ENCODE measurements around the gene KIFC1.
"Not testable (repeated sequence)": the region's sequence is repeated elsewhere in the genome, so short reads cannot be mapped to it uniquely, and the experiment has no call there.

KIFC1 gene

DNA sequence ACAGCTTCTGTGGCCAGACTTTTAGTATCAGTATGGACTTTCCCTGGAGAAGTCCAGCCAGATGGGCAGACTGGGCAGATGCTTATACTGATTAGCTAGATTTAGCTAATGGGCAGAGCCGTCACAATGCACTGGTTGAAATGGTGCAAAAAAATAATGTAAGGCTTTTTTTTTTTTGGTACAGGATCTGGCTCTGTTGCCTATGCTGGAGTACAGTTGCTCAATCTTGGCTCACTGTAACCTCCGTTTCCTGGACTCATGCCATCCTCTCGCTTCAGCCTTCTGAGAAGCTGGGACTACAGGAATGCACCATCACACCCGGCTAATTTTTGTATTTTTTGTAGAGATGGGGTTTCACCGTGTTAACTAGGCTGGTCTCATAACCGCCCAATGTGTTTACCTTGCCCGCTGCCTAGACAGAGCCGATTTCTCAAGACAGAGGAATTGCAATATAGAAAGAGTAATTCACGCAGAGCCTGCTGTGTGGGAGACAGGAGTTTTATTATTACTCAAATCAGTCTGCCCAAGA, 16.4 kb upstream of the KIFC1 start:
- no peak for DNase-seq (ENCODE audit: low read depth, low spot score)

DNA sequence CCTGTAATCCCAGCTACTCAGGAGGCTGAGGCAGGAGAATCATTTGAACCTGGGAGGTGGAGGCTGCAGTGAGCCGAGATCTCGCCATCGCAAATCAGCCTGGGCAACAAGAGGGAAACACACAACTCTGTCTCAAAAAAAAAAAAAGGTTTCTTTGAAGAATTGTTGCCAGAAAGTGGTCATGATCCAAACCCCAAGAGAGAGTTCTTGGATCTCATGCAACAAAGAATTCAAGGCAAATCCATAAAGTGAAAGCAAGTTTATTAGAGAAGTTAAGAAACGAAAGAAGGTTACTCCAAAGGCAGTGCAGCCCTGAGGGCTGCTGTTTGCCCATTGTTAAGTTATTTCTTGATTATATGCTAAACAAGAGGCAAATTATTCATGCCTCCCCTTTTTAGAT, 14.5 kb upstream of the KIFC1 start:
- DNase-seq (ENCODE audit: low read depth, low spot score), result no peak

DNA sequence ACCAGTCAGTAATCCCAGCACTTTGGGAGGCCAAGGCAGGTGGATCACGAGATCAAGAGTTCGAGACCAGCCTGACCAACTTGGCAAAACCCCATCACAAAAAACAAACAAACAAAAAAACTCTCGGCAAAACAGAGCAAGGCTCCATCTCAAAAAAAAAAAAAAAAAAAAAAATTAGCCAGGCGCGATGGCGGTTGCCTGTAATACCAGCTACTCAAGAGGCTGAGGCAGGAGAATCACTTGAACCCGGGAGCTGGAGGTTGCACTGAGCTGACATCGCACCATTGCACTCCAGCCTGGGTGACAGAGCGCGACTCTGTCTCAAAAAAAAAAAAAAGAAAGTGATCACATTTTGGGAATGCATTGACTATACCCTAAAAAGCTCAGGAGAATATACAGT, 12.4 kb upstream of the KIFC1 start:
- DNase-seq (ENCODE audit: low read depth, low spot score), result not testable (repeated sequence)

DNA sequence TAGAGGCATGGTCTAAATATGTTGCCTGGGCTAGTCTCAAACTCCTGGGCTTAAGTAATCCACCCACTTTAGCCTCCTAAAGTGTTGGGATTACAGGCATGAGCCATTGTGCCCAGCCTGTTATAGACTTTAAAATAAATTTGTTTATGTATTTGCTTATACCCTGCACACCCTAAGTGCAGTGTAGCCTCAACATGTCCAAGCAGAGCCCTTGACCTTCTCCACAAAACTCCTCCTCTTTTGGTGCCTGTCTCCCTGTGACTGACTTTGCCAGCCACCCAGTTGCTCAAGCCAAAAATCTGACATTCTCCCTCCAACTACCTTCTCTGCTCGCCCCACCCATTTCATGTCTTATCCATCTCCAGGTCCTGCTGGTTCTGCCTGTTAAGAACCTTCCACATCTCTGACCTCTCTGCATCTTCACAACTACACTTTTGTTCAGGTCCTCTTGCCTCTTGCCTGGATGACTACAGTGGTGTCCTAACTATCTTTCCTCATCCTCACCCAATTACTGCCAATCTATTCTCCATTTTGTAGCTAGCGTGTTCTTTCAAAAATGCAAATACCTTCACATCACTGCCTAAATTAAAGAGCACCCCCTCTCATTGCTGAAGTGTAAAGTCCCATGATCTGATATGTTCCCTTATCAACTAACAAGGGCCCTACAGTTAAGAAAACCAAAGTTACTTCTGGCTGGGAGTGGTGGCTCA, 11.2 kb upstream of the KIFC1 start:
- DNase-seq (ENCODE audit: low read depth, low spot score), result no peak

DNA sequence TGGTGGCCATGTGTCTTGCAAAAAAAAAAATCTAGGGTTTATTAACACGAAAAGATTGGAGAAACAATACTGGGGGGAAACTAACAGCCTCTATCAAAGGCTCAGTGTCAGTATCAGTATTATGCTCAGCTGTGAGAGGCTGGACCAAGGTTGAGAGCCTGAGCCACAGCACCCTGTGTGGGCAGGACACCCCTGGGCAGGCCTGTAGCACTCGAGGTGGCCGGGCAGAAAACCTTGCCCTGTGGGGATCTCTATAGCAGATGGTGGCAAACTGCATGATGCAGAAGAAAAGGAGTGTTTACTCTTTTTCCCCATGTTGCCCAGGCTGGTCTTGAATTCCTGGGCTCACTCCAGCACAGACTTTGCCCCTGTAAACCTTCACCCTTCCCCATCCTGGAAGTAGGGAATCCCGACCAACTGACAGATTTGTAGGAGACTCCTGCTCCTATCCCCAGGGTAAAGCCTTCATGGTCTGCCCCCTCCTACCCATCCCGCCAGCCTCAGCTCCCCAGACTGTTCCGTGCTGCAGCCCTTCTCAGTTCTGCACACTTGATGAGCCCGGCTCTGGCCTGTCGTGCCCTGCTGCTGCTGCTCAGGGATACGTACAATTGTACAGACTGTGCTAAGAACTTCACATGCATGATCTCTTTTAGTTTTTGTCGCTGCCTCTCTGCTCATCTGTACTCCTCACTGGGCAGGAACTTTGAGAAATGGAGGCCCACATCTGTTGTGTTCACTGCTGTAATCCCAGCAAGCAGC, 8.0 kb upstream of the KIFC1 start:
- DNase-seq (ENCODE audit: low read depth, low spot score), result no peak

DNA sequence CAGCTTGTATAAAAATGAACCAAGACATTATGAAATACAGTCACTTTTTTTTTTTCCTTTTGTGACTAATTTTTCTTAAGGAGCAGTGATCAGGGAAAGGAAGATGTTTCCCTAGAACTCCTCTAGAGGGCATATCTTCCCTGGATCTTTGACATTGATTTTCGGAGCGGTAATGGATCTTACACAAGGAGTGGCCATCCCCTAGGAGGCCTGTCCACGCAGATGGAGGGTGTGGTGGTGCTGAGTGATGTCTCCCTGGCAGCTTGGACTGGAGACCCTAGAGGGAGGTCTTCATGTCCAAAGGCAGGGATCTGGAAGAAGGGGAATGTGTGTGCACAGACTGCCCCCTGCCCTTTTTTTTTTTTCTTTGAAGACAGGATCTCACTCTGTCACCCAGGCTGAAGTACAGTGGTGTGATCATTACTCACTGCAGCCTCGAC, 7.0 kb upstream of the KIFC1 start:
- DNase-seq (ENCODE audit: low read depth, low spot score), result no peak

DNA sequence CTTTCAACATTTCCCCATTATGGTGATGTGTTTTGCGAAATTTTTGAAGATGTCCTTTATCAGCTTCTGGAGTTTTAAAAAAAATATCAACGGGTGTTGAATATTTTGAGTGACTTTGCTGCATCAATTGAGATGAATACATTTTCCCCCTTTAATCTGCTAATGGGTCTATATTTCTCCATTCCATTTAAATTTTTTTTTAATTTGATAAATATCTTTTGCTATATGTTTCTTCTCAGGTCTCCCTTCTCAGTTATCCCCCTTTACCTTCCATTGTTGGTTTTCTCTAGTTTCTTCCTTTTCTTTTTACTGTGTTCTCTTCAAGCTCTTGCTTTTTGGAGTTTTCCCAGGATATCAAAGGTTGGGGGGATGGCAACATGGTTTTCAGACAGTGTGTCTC, 1.4 kb upstream of the KIFC1 start:
- no peak for DNase-seq (ENCODE audit: low read depth, low spot score)

DNA sequence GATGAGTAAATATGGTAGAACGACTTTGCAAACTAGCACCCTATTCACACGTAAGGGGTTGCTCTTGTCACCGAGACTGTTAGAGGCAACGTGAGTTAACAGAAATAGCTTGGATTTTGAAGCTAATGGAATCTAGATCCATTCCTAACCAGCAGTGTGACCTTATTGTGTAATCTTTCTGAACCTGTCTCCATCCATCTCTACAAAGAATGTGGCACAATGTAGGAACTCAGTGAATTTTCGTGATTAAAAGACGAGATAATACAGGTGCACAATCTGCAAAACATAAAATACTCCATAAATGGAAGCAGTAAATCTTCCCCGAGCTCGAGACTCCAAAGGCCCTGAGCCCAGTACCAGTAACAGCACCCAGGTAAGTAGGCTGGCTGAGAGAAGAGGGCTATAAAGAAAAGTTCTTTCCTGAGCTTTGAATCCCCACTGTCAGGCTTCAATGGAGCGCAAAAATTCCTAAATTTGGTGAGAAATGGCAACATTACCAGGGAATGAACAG, 801 bp upstream of the KIFC1 start:
- no peak for DNase-seq (ENCODE audit: low read depth, low spot score)

DNA sequence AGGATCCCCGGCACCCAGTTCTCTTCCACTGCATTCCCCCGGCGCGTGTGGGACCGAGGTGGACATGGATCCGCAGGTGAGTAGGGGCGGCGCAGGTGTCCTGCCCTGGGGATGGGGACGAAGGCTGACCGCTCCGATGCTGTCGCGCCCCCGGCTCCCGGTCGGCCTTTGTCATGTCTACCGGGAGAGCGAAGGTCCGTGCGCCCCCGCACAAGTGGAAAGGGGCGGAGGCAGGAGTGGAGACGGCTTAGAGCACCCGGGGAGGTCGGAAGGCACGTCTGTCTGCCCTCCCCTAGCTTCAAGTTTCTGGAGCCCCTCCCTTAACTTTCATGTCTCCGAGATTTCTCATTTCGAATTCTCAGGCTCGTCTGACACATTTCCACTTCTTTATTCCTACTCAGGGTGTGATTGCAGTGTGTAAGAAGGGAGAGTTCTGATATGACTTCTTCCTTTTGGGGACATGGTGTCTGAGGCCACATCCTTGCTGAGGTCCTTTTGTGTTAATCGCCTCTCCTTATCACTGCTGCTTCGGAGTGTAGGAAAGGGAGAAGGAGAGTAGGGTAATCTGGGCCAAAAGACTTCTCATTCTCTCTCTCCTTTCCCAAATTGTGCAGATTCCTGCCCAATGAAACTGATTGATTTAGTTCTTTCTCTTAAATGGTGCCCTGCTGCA, 435 bp downstream of the KIFC1 start:
- DNase-seq (ENCODE audit: low read depth, low spot score), result no peak

DNA sequence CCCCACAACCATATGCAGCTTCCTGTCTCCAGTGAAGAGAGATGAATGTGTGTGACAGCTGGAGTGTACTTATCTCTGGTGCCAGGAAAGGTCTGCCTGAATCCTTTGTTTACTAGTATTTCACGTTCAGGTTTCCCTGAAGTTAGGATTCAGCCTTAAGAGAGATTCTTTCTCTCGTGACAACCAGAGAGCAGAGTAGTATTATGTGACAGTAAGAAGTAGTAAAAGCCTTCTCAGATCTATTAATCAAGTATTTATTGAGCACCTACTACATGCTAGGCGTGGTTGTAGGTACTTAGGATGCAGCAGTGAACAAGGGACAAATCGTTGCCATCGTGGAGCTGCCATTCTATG, 949 bp downstream of the KIFC1 start:
- DNase-seq (ENCODE audit: low read depth, low spot score), result no peak

DNA sequence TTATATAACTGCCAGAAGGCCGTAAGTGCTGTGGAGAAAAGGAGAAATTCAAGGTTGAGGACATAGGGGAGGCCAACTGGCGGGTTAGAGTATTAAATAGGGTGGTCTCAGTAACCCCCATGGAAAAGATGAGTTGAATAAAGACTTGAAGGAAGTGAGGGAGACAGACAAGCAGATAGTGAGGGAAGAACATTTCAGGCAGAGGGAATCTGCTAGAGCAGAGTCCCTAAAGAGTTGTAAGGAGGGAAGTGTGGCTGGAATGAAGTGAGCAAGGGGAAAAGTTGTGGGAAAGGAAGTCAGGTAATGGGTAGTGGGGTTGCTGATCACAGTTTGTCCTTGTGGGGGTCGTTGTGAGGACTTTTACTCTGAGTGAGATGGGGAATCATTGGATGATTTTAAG, 1.4 kb downstream of the KIFC1 start:
- no peak for DNase-seq (ENCODE audit: low read depth, low spot score)

DNA sequence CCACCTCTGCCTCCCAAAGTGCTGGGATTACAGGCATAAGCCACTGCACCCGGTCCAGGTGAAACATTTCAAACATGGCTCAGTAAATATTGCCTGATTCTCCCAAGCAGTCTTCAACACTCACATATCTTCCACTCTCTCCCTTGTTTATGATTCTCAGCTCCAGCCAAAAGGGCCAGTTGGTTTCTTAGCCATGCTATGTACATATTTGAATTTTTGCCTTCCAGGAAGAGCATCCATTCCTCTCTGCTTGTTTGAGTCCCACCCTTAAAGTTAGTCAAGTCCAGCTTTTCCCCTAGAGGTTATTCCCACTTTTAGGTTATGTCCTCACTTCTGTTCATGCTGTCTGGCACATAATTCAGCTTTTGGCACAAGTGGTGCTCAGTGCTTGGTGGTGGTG, 5.9 kb downstream of the KIFC1 start:
- no peak for DNase-seq (ENCODE audit: low read depth, low spot score)

DNA sequence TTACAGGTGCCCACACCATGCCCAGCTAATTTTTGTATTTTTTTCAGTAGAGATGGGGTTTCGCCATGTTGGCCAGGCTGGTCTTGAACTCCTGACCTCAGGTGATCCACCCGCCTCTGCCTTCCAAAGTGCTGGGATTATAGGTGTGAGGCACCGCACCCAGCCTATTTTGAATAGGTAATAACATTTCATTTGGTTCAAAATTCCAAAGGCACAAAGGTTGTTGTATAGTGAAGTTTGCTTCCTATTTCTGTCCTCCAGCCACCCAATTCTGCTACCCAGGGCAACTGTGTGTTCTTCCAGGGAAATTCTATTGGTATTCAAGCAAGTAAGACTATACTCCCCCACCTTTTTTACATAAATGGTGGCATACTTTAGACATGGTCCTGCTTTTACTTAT, 7.0 kb downstream of the KIFC1 start:
- not testable (repeated sequence) for DNase-seq (ENCODE audit: low read depth, low spot score)

DNA sequence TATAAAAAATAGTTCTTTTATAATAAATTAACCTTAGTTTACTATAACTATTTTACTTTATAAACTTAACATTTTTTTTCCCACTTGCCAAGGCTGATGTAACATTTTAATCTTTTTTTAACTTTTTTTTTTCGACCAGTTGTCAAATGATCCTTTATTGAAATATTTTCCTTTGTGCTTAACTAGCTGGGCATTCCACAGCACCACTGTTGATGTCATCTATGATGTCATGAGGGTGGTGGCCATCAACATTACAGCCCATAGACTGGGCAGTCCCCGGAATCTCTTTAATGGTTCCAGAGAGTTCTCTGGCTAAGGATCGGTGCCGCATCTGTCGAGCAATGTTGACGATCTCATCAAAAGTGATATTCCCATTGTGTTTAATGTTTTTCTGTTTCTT, 8.3 kb downstream of the KIFC1 start:
- DNase-seq (ENCODE audit: low read depth, low spot score), result not testable (repeated sequence)

DNA sequence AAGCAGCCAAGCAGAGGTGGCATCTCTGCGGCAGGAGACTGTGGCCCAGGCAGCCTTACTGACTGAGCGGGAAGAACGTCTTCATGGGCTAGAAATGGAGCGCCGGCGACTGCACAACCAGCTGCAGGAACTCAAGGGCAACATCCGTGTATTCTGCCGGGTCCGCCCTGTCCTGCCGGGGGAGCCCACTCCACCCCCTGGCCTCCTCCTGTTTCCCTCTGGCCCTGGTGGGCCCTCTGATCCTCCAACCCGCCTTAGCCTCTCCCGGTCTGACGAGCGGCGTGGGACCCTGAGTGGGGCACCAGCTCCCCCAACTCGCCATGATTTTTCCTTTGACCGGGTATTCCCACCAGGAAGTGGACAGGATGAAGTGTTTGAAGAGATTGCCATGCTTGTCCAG, 13.3 kb downstream of the KIFC1 start:
- no peak for DNase-seq (ENCODE audit: low read depth, low spot score)

DNA sequence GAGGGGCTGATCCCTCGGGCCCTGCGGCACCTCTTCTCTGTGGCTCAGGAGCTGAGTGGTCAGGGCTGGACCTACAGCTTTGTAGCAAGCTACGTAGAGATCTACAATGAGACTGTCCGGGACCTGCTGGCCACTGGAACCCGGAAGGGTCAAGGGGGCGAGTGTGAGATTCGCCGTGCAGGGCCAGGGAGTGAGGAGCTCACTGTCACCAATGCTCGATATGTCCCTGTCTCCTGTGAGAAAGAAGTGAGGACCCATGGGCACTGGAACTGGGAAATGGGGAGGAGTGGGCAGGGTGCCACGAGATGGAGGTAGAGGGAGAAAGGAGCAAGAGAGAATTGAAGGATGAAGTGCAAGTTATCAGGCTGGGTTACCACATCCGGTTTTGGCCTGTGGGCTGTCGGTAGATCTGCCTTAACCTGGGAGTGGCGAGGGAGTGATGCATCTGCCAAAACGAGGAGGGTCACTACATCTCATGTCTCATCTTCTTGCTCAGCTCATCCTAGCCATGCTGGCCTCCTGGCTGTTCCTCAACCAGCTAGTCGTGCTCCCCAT, 13.8 kb downstream of the KIFC1 start:
- no peak for DNase-seq (ENCODE audit: low read depth, low spot score)

DNA sequence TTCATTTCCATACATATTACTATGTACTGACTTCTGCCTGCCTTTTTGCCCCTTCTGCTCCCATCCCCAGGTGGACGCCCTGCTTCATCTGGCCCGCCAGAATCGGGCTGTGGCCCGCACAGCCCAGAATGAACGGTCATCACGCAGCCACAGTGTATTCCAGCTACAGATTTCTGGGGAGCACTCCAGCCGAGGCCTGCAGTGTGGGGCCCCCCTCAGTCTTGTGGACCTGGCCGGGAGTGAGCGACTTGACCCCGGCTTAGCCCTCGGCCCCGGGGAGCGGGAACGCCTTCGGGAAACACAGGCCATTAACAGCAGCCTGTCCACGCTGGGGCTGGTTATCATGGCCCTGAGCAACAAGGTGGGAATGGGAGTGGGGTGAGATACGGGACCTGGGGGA, 14.5 kb downstream of the KIFC1 start:
- no peak for DNase-seq (ENCODE audit: low read depth, low spot score)

DNA sequence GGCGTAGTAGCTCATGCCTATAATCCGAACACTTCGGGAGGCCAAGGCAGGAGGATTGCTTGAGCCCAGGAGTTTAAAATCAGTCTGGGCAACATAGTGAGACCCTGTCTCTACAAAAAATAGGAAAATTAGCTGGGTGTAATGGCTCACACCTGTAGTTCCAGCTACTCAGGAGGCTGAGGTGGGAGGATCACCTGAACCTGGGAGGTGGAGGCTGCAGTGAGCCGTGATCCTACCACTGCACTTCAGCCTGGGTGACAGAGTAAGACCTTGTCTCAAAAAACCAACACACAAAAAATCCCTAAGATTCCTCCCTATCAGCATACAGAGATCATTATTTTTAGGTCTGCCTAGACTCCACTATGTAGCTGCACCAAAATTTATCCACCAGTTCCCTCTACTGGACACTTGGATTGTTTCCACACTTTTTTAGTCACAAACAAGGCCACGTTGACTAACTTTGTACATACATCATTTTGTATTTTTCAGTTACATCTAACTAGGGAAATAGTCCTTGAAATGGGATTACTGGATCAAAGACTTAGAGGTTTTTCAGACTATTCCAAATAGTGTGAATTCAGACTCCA, 15.6 kb downstream of the KIFC1 start:
- DNase-seq (ENCODE audit: low read depth, low spot score), result no peak

DNA sequence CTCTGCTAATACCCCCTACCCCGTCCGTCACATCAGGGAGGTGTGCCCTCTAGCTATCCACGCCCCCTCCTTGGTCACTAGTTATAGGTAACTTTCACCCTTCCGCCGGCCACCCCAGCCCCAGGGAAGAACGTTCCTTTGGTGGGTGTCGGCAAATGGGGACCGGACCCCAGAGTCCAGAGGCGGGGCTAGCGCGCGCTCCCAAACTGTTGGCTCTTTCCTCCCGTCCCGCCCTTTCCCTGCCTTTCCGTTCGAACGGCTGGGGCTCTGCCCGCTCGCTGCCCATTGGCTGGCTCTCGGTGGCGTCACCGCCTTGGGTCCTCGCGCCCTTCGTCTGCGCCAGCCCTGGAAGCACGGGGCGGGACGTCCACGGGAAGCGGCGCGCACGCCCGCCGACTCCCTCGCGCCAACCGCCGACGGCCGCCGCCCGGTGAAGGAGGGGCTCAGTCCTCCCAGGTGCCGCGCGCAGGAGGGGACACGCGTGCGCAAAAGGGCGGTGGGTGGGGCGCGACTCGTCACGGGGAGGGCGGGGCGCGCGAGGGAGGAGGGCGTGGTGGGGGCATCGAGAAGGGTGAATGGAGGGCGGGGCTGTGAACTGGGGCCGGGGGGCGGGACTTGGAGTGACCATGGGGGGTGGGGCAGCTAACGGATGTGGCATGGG, 18.6 kb downstream of the KIFC1 start:
- DNase-seq (ENCODE audit: low read depth, low spot score), result peak; percentile 95

DNA sequence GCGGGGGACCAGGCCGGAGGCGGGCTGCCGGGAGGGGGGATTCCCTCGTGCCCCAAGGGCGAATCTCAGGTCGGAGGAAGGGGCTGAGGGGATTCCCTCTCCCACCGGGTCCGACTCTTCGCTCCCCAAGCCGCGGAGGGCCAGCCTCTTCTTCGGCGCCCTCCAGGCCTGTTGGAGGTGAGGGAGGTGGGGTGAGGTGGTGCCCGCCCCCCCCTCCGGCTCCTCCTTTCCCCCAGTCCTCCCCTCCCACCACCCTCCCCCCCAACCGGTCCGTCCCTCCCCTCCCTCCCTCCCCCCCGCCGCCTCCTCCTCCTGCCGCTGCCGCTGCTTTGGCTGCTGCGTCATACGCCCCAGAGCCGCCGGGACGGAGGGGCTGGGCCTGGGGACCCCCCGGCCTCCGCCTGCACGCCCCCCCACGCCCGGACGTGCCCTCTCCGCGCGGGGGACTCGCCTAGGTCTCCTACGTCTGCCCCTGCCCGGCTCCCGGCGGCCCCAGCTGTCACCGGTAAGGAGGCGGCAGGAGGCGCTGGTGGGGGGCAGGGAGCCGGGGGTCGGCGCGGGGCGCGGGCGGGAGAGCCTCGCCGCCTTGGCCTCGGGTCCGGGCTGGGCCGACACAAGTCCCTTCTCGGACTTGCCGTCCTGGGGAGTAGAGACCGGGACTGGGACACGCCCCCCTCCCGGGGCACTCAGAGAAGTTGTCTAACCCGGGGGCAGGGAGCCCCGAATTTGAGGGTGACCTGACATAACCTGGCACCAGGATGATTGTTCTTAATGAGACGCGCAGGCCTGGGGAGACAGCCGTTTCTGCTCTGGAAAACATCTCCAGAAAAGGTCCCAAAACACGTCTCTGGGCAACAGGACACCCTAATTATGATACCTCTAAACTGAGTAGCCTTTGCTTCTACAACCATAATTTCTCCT, 19.3 kb downstream of the KIFC1 start, which contains the start of gene PHF1:
PHF1 (plus strand) TSS at position 304 of the 921 bp plus-strand sequence. CDS start 1,250 bp downstream, outside the sequence.
- no peak for DNase-seq (ENCODE audit: low read depth, low spot score)
